H9 (cell line): ENCODE measurements around the gene PLA2R1. TPM values are rescaled to one million over a fixed set of nuclear protein-coding genes. Genes with fewer than 3 reads are reported as not detected.
"Not testable (repeated sequence)": the region's sequence is repeated elsewhere in the genome, so short reads cannot be mapped to it uniquely, and the experiment has no call there.

Experiments
- DNase-seq: peaks from one replicate; pipeline ENCODE4 v3.0.0-alpha.2; 2017
- H2AFZ ChIP-seq: one replicate; pipeline ENCODE4 v1.6.1; 2013; ENCODE audit warnings: mild to moderate bottlenecking, low read length, control low read depth, moderate library complexity
- H2AK5ac ChIP-seq: 2 replicates; pipeline ENCODE4 v1.6.1; 2013; ENCODE audit warnings: low read length, control low read depth, mixed read lengths; ENCODE audit not compliant: insufficient read length
- H2BK120ac ChIP-seq: one replicate; pipeline ENCODE4 v1.6.1; 2013; ENCODE audit warnings: low read depth, mild to moderate bottlenecking, low read length, control low read depth, inconsistent platforms; ENCODE audit not compliant: poor library complexity, severe bottlenecking
- H2BK12ac ChIP-seq: 2 replicates; pipeline ENCODE4 v1.6.1; 2013; ENCODE audit warnings: low read length, control low read depth, mixed read lengths, low read depth; ENCODE audit not compliant: insufficient read length
- H2BK15ac ChIP-seq: 2 replicates; pipeline ENCODE4 v1.6.1; 2013; ENCODE audit warnings: low read depth, low read length, control low read depth
- H2BK20ac ChIP-seq: one replicate; pipeline ENCODE4 v1.6.1; 2013; ENCODE audit warnings: low read depth, mild to moderate bottlenecking, low read length, control low read depth, inconsistent platforms; ENCODE audit not compliant: poor library complexity, severe bottlenecking
- H2BK5ac ChIP-seq: 2 replicates; pipeline ENCODE4 v1.6.1; 2013; ENCODE audit warnings: low read length, control low read depth, mixed read lengths; ENCODE audit not compliant: insufficient read length
- H3K14ac ChIP-seq: 2 replicates; pipeline ENCODE4 v1.6.1; 2013; ENCODE audit warnings: low read length, control low read depth; ENCODE audit not compliant: insufficient read depth
- H3K18ac ChIP-seq: 2 replicates; pipeline ENCODE4 v1.6.1; 2013; ENCODE audit warnings: low read depth, mild to moderate bottlenecking, mixed read lengths, low read length, control low read depth; ENCODE audit not compliant: insufficient read length
- H3K23ac ChIP-seq: 2 replicates; pipeline ENCODE4 v1.6.1; 2013; ENCODE audit warnings: low read length, control low read depth, mixed read lengths, low read depth; ENCODE audit not compliant: insufficient read length
- H3K23me2 ChIP-seq: 2 replicates; pipeline ENCODE4 v1.6.1; 2013; ENCODE audit warnings: low read depth, mild to moderate bottlenecking, mixed read lengths, low read length, control low read depth; ENCODE audit not compliant: insufficient read length, poor library complexity, severe bottlenecking
- H3K27ac ChIP-seq: 2 replicates; pipeline ENCODE4 v1.5.1; 2013; ENCODE audit warnings: low read length, control low read depth, mixed read lengths, low read depth; ENCODE audit not compliant: insufficient read length
- H3K27me3 ChIP-seq: 2 replicates; pipeline ENCODE4 v1.6.1; 2013; ENCODE audit warnings: low read length, control low read depth, inconsistent platforms; ENCODE audit not compliant: insufficient read depth
- H3K4ac ChIP-seq: 2 replicates; pipeline ENCODE4 v1.6.1; 2013; ENCODE audit warnings: low read depth, mild to moderate bottlenecking, control low read depth, inconsistent platforms, low read length, moderate library complexity
- H3K4me1 ChIP-seq: 2 replicates; pipeline ENCODE4 v1.6.1; 2013; ENCODE audit warnings: low read length, control low read depth, inconsistent platforms; ENCODE audit not compliant: insufficient read depth
- H3K4me2 ChIP-seq: 2 replicates; pipeline ENCODE4 v1.6.1; 2013; ENCODE audit warnings: low read length, control low read depth, mixed read lengths; ENCODE audit not compliant: insufficient read length, insufficient read depth
- H3K56ac ChIP-seq: 2 replicates; pipeline ENCODE4 v1.6.1; 2013; ENCODE audit warnings: low read depth, mild to moderate bottlenecking, mixed read lengths, low read length, control low read depth; ENCODE audit not compliant: insufficient read length
- H3K79me1 ChIP-seq: 2 replicates; pipeline ENCODE4 v1.6.1; 2013; ENCODE audit warnings: low read depth, mild to moderate bottlenecking, moderate library complexity, low read length, control low read depth, inconsistent platforms; ENCODE audit not compliant: insufficient read depth, poor library complexity, severe bottlenecking
- H3K79me2 ChIP-seq: 2 replicates; pipeline ENCODE4 v1.6.1; 2013; ENCODE audit warnings: low read length, control low read depth, inconsistent platforms; ENCODE audit not compliant: insufficient read depth
- H3K9ac ChIP-seq: 2 replicates; pipeline ENCODE4 v1.6.1; 2013; ENCODE audit warnings: low read length, control low read depth, mixed read lengths; ENCODE audit not compliant: insufficient read length; ENCODE audit errors: extremely low read depth
- H3K9me3 ChIP-seq: one replicate; pipeline ENCODE4 v1.6.1; 2013; ENCODE audit warnings: low read depth, low read length, inconsistent platforms; ENCODE audit not compliant: control insufficient read depth
- H3T11ph ChIP-seq: one replicate; pipeline ENCODE4 v1.6.1; 2013; ENCODE audit warnings: mild to moderate bottlenecking, low read length, control low read depth, inconsistent platforms
- H4K20me1 ChIP-seq: one replicate; pipeline ENCODE4 v1.6.1; 2013; ENCODE audit not compliant: control insufficient read depth, insufficient read length, insufficient read depth
- H4K5ac ChIP-seq: 2 replicates; pipeline ENCODE4 v1.6.1; 2013; ENCODE audit warnings: low read depth, mild to moderate bottlenecking, mixed read lengths, low read length, control low read depth; ENCODE audit not compliant: insufficient read length
- H4K8ac ChIP-seq: replicated peaks from 2 replicates; pipeline ENCODE4 v1.6.1; 2013; ENCODE audit warnings: low read length, control low read depth, mixed read lengths, low read depth; ENCODE audit not compliant: insufficient read length
- H4K91ac ChIP-seq: 2 replicates; pipeline ENCODE4 v1.6.1; 2013; ENCODE audit warnings: low read depth, mild to moderate bottlenecking, moderate library complexity, mixed read lengths, low read length, control low read depth; ENCODE audit not compliant: insufficient read length
- H3K27ac Mint-ChIP-seq, 3 experiments: 2 replicates in 2 of 3; 3 replicates in 1 of 3; pipeline ENCODE4 v1.8.0; 2020 to 2021; ENCODE audit warnings: mixed read lengths in 3 of 3, mild to moderate bottlenecking in 1 of 3, moderate library complexity in 1 of 3
- H3K27me3 Mint-ChIP-seq: 2 replicates; pipeline ENCODE4 v1.8.0; 2021; ENCODE audit warnings: low read depth, mild to moderate bottlenecking, moderate library complexity, mixed read lengths
- H3K36me3 Mint-ChIP-seq, 3 experiments: 2 replicates in 2 of 3; 3 replicates in 1 of 3; pipeline ENCODE4 v1.8.0; 2020 to 2021; ENCODE audit warnings: low read depth in 3 of 3, mixed read lengths in 3 of 3; ENCODE audit not compliant: insufficient read depth in 1 of 3
- H3K4me1 Mint-ChIP-seq, 2 experiments: 2 replicates each; pipeline ENCODE4 v1.8.0; 2020; ENCODE audit warnings: mixed read lengths in 2 of 2
- H3K4me3 Mint-ChIP-seq, 2 experiments: 2 replicates in 1 of 2; 3 replicates in 1 of 2; pipeline ENCODE4 v1.8.0; 2020 to 2021; ENCODE audit warnings: mild to moderate bottlenecking in 2 of 2, mixed read lengths in 2 of 2, moderate library complexity in 1 of 2
- H3K9me3 Mint-ChIP-seq, 2 experiments: 2 replicates in 1 of 2; 3 replicates in 1 of 2; pipeline ENCODE4 v1.8.0; 2020; ENCODE audit warnings: mild to moderate bottlenecking in 2 of 2, mixed read lengths in 2 of 2, moderate library complexity in 1 of 2
- CTCF ChIP-seq: fragments of 200-600 bp; sonication (generic); conservative IDR thresholded peaks from 3 replicates; pipeline ENCODE4 v1.8.0; 2021; ENCODE audit warnings: antibody characterized with exemption, mild to moderate bottlenecking
- WGBS: extraction: QIAGEN DNeasy Blood & Tissue Kit; methylation state at CpG from one replicate; pipeline ENCODE4 v1.1.7; 2013; ENCODE audit warnings: missing lambda C conversion rate, low lambda C conversion rate, mixed read lengths; ENCODE audit not compliant: insufficient read length; ENCODE audit errors: extremely low coverage; 5-methylcytosine and 5-hydroxymethylcytosine counted together
- total RNA-seq: library from RNA; stranded (reverse); gene quantifications from 2 replicates; pipeline ENCODE4 v1.2.1, GENCODE V29; 2021

Gene PLA2R1
- total RNA-seq, 1 experiment from 2014 or later = 0.83 TPM

DNA sequence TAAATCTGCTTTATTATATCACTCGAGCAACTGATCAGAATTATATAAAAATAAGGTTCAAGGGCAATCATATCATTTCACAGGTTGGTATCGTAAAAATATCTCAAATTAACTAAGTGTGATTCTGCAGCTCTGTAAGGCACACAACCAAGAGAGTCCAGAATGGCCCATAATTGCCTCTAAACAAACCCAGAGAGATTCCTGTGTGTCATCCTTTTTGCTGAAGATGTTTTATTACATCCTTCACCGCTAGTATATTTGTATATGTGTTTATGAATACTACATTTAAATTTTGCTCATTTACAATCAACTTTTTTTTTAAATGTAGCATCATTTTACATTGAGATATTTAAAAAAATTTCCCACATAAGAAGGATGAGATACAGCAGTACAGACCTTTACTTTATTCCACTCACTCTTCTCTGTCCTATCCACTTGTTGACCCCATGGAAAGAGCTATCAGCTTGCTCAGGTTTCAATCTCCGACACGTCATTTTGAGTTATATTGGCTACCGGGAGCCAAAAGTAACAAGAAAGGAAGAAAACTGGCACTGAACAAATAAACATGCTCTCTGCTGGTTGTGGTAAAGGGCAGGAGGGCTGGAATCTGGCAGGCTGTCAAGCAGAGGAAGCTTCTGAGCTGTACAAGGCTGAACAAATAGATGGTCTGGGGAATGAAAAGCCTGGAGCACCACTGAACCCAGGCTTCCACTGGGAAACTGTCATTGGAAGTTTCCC lies 23.1 kb downstream of the PLA2R1 start:
- H2BK20ac ChIP-seq = no peak overlapping the region
- H3K4me3 Mint-ChIP-seq = no peak overlapping the region
- H3K4me2 ChIP-seq = no peak overlapping the region
- H3K79me2 ChIP-seq = no peaks in the 10 kb centered on the region
- no peaks in the 10 kb centered on the region for H3K27me3 Mint-ChIP-seq
- H2BK12ac ChIP-seq = no peak overlapping the region
- no peaks in the 10 kb centered on the region for H3K27me3 ChIP-seq
- peaks cover 9 to 14% of the 10 kb centered on the region in 2 experiments for H3K4me1 Mint-ChIP-seq
- no peaks in the 10 kb centered on the region for H3K4me1 ChIP-seq
- H3K36me3 Mint-ChIP-seq = no peaks in the 10 kb centered on the region; a peak in 1 of 7 replicates
- no peak overlapping the region for H4K91ac ChIP-seq
- H3K56ac ChIP-seq = no peak overlapping the region
- no CpG with 5 or more reads among the region's 6 CpGs for WGBS
- no peaks in the 10 kb centered on the region for H3K9me3 Mint-ChIP-seq
- no peak overlapping the region for H3K27ac Mint-ChIP-seq
- DNase-seq = no peak
- H4K20me1 ChIP-seq = no peaks in the 10 kb centered on the region
- no peak overlapping the region for H3K27ac ChIP-seq
- H4K5ac ChIP-seq = no peak overlapping the region
- no peak overlapping the region for H3K23ac ChIP-seq
- no peak overlapping the region for H2AFZ ChIP-seq
- H4K8ac ChIP-seq = no peak overlapping the region
- no peaks in the 10 kb centered on the region for H3K9me3 ChIP-seq
- no peak for TF ChIP-seq CTCF
- H3K23me2 ChIP-seq = no peaks in the 10 kb centered on the region
- no peak overlapping the region for H3K4ac ChIP-seq
- no peaks in the 10 kb centered on the region for H3K79me1 ChIP-seq
- no peak overlapping the region for H3T11ph ChIP-seq
- no peak overlapping the region for H2AK5ac ChIP-seq
- H3K18ac ChIP-seq = no peak overlapping the region
- H3K14ac ChIP-seq = no peak overlapping the region
- no peak overlapping the region for H3K9ac ChIP-seq
- H2BK15ac ChIP-seq = no peak overlapping the region; the same call in 1 of the 2 replicates
- no peak overlapping the region for H2BK5ac ChIP-seq
- H2BK120ac ChIP-seq = no peak overlapping the region

DNA sequence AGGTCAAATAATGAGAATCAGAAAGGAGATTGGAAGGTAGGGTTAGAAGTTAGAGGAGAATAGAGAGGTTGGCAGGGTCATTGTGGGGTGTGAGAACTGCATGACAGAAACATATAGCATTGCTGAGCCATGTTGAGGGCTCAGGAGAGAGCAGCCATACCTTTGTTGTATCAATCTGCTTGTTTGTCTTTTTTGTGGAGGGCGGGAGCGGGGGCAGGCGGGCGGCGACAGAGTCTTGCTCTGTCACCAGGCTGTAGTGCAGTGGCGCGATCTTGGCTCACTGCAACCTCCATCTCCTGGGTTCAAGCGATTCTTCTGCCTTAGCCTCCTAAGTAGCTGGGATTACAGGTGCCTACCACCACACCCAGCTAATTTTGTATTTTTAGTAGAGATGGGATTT lies 23.8 kb downstream of the PLA2R1 start:
- not testable (repeated sequence) for H2BK120ac ChIP-seq, H2BK15ac ChIP-seq, H3K27ac ChIP-seq, H3K23me2 ChIP-seq, H4K20me1 ChIP-seq, H3K18ac ChIP-seq, H2BK5ac ChIP-seq, H3K56ac ChIP-seq, H3K27me3 Mint-ChIP-seq, H3K4ac ChIP-seq, H3K4me1 ChIP-seq, H3K9ac ChIP-seq, H2BK20ac ChIP-seq, H4K91ac ChIP-seq, H4K8ac ChIP-seq, H3K23ac ChIP-seq, H3T11ph ChIP-seq, H3K27me3 ChIP-seq, H3K4me2 ChIP-seq, H3K79me2 ChIP-seq, H3K4me3 Mint-ChIP-seq, H3K9me3 ChIP-seq, DNase-seq, H3K27ac Mint-ChIP-seq, H2AK5ac ChIP-seq, H3K9me3 Mint-ChIP-seq, H2AFZ ChIP-seq, H3K79me1 ChIP-seq, H3K14ac ChIP-seq, H2BK12ac ChIP-seq, H3K36me3 Mint-ChIP-seq, H4K5ac ChIP-seq
- no CpG with 5 or more reads among the region's 8 CpGs for WGBS
- H3K4me1 Mint-ChIP-seq = peaks cover 9 to 14% of the 10 kb centered on the region in 2 experiments
